GM19468 (cell line): ENCODE data around the gene SH3BP5.

Experiments
- ATAC-seq: cut with Tn5 transposase; IDR thresholded peaks from one replicate; pipeline ENCODE4 v1.9.1; 2021; ENCODE audit warnings: mild to moderate bottlenecking, moderate library complexity, moderate number of reproducible peaks; ENCODE audit not compliant: unreplicated experiment; ENCODE audit errors: extremely low read depth

The SH3BP5 gene

GRCh38 chr3:15280853-15281532 lies 51.4 kb downstream of the SH3BP5 start:
- no peak for ATAC-seq

GRCh38 chr3:15279671-15280402 lies 52.5 kb downstream of the SH3BP5 start:
- no peak for ATAC-seq

- ATAC-seq: no peak
These were observed 53.2 kb downstream of the SH3BP5 start for GRCh38 chr3:15279205-15279604.

- no peak for ATAC-seq
These were observed 54.4 kb downstream of the SH3BP5 start for GRCh38 chr3:15277861-15278500.

- ATAC-seq: no peak
These were observed 56.2 kb downstream of the SH3BP5 start for GRCh38 chr3:15276028-15276724.

GRCh38 chr3:15273227-15273626 lies 59.2 kb downstream of the SH3BP5 start:
- no peak for ATAC-seq

- no peak for ATAC-seq
These were observed 59.8 kb downstream of the SH3BP5 start for GRCh38 chr3:15272426-15273196.

GRCh38 chr3:15271785-15272381 lies 60.5 kb downstream of the SH3BP5 start:
- peak; percentile 54 for ATAC-seq

- no peak for ATAC-seq
These were observed 61.4 kb downstream of the SH3BP5 start for GRCh38 chr3:15271030-15271429.

- no peak for ATAC-seq
These were observed 63.0 kb downstream of the SH3BP5 start for GRCh38 chr3:15269091-15269989.

- ATAC-seq: no peak
These were observed 64.3 kb downstream of the SH3BP5 start for GRCh38 chr3:15268033-15268631.

- ATAC-seq: no peak
These were observed 64.9 kb downstream of the SH3BP5 start for GRCh38 chr3:15267502-15267901.

- ATAC-seq: no peak
These were observed 65.6 kb downstream of the SH3BP5 start for GRCh38 chr3:15266510-15267376.

GRCh38 chr3:15265655-15266509 lies 66.5 kb downstream of the SH3BP5 start:
- no peak for ATAC-seq

- no peak for ATAC-seq
These were observed 67.9 kb downstream of the SH3BP5 start for GRCh38 chr3:15264486-15264885.

GRCh38 chr3:15263926-15264325 lies 68.5 kb downstream of the SH3BP5 start:
- no peak for ATAC-seq
